ENCODE data around the gene IPO7. TPM values are rescaled to one million over a fixed set of nuclear protein-coding genes. Genes with fewer than 3 reads are reported as not detected.
"Not testable (repeated sequence)": the region's sequence is repeated elsewhere in the genome, so short reads cannot be mapped to it uniquely, and the experiment has no call there.

IPO7 gene
- total RNA-seq, 2 donors from 2014 or later: 79.4 to 121 TPM

- Histone ChIP-seq H3K27me3 (no peaks in the 10 kb centered on the region), H3K4me3 (no peak overlapping the region), H3K4me1 (peaks cover 0 to 15% of the 10 kb centered on the region in 2 donors), H3K9me3 (no peaks in the 10 kb centered on the region), H3K36me3 (no peaks in the 10 kb centered on the region), H3K27ac (no peak overlapping the region)
- DNase-seq (ENCODE audit: low spot score): no peak
- TF ChIP-seq CTCF (IDR thresholded peaks at IDR 0.05): no peak
These were observed 12.3 kb downstream of the IPO7 start for GRCh38 chr11:9396752-9397151.

GRCh38 chr11:9397746-9398680 is 13.6 kb downstream of the IPO7 start:
- H3K27ac ChIP-seq: no peak overlapping the region
- H3K4me3 ChIP-seq: no peak overlapping the region
- no peaks in the 10 kb centered on the region for H3K27me3 ChIP-seq
- H3K4me1 ChIP-seq: peaks cover 0 to 15% of the 10 kb centered on the region in 2 donors
- no peak for TF ChIP-seq CTCF (IDR thresholded peaks at IDR 0.05)
- no peaks in the 10 kb centered on the region for H3K9me3 ChIP-seq
- no peak for DNase-seq (ENCODE audit: low spot score)
- H3K36me3 ChIP-seq: no peaks in the 10 kb centered on the region

GRCh38 chr11:9399466-9399865 is 15.0 kb downstream of the IPO7 start:
- Histone ChIP-seq H3K4me1 (peaks cover 0 to 15% of the 10 kb centered on the region in 2 donors), H3K27me3 (no peaks in the 10 kb centered on the region), H3K9me3 (no peaks in the 10 kb centered on the region), H3K36me3 (peaks cover 12% of the 10 kb centered on the region), H3K27ac (no peak overlapping the region), H3K4me3 (no peak overlapping the region)
- TF ChIP-seq CTCF (IDR thresholded peaks at IDR 0.05): no peak
- no peak for DNase-seq (ENCODE audit: low spot score)

GRCh38 chr11:9401884-9402283 is 17.4 kb downstream of the IPO7 start:
- not testable (repeated sequence) for H3K27ac ChIP-seq; H3K27me3 ChIP-seq; H3K9me3 ChIP-seq; H3K4me3 ChIP-seq; DNase-seq (ENCODE audit: low spot score)
- H3K36me3 ChIP-seq: peaks cover 30% of the 10 kb centered on the region
- H3K4me1 ChIP-seq: peaks cover 0 to 15% of the 10 kb centered on the region in 2 donors

- H3K4me1 ChIP-seq: no peaks in the 10 kb centered on the region
- H3K36me3 ChIP-seq: peaks cover 100% of the 10 kb centered on the region
- DNase-seq (ENCODE audit: low spot score): no peak
- H3K9me3 ChIP-seq: no peaks in the 10 kb centered on the region
- no peak overlapping the region for H3K4me3 ChIP-seq
- no peak overlapping the region for H3K27ac ChIP-seq
- H3K27me3 ChIP-seq: no peaks in the 10 kb centered on the region
- TF ChIP-seq CTCF (IDR thresholded peaks at IDR 0.05): no peak
These were observed 44.3 kb downstream of the IPO7 start for GRCh38 chr11:9428706-9429105.

GRCh38 chr11:9438611-9439010 is 54.2 kb downstream of the IPO7 start:
- no peaks in the 10 kb centered on the region for H3K9me3 ChIP-seq
- peaks cover 99% of the 10 kb centered on the region for H3K36me3 ChIP-seq
- TF ChIP-seq CTCF (IDR thresholded peaks at IDR 0.05): no peak
- no peaks in the 10 kb centered on the region for H3K4me1 ChIP-seq
- H3K27me3 ChIP-seq: no peaks in the 10 kb centered on the region
- DNase-seq (ENCODE audit: low spot score): no peak
- H3K27ac ChIP-seq: no peak overlapping the region
- no peak overlapping the region for H3K4me3 ChIP-seq

Data from right atrium auricular region (tissue), 2 donors.